Hematopoietic multipotent progenitor cell treated with erythropoietin and hydrocortisone succinate and interleukin-3 and kit ligand, for 15 days (in vitro differentiated cells): Measurements from ENCODE around the gene RIPOR2.

Experiments
- DNase-seq: peaks from one replicate; pipeline ENCODE4 v3.0.0-alpha.2; 2015; ENCODE audit warnings: low spot score

The RIPOR2 gene

DNA sequence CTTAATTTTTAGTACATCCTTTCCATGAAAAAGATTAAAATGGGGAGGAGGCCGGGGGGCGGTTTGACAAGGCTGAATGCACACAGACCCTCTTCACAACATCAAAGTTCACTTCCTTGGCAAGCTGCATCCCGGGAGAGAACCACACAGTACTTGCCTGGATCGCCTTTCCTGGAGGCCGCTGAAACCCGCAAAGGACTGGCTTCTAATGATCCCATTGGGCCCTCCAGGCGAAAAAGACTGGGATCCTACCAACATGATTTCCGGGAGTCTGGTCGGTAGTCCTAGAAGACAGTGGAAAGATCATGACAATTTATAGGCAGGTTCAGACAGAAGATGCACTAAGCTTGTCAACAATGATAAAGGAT is 60.2 kb downstream of the RIPOR2 start:
- no peak for DNase-seq

DNA sequence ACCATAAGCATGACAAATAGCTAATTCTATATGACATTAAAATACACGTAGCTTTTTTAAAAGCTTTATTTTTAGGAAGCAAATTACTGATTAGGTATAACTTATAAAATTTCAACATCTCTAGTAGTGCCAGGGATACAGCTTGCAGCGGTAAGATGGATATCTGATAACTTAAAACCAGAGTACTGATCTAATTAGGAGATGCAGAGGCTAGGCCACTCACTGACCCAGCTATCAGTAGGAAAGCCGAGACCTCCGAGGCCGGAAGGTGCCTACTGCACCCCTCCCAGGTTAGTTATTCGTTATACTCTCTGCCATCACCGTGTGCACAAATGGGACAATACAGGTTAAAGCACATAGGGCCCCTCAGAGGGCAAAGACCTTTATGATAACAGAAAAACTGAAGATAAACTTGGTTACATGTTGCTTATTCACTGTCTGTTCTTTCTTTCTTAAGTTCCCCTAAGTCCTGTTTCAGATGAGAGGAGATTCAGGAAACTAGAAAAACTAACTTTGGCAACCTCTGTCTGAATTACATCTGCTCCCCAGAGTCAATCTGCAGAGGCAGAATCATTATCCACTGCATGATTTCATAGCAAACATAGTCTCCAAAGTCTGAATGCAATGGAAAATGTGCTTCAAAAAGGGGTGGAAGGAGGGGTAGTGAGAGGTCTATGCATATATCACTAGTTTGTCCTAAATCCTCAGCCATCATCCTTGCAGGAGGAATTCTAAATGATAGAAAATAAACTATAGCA is 60.8 kb downstream of the RIPOR2 start:
- DNase-seq, result no peak

DNA sequence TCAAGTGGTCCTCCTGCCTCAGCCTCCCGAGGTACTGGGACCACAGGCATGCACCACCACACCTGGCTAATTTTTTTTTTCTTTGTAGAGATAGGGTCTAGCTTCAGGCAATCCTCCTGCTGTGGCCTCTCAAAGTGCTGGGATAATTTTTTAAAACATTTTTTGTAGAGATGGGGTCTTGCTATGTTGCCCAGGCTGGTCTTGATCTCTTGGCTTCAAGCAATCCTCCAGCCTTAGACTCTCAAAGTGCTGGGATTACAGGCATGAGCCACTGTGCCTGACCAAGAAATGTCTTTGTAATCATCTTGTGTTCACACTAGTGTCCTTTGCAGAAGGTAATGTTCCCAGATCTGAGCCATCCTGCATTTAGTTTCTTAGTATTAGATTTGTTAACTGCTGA is 61.6 kb downstream of the RIPOR2 start:
- DNase-seq, result no peak

DNA sequence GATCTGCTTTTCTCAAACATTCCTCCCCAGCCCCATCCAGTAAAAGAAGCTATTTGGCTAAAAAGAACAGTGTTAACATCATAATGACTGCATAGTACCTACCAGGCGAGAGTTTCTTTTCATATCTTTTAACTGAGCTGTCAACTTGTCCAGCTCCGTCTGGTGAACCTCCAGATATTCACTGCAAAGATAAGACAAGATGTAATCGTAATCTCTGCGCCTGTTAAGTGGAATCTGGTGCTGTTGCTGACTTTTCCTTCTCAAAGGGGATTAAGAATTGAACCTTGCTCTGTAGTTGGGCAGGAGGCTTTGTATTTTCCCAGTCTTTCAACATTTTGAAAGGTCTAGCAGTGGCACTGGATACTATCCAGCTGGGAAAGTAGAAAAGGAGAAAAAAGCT is 63.0 kb downstream of the RIPOR2 start:
- DNase-seq, result no peak

DNA sequence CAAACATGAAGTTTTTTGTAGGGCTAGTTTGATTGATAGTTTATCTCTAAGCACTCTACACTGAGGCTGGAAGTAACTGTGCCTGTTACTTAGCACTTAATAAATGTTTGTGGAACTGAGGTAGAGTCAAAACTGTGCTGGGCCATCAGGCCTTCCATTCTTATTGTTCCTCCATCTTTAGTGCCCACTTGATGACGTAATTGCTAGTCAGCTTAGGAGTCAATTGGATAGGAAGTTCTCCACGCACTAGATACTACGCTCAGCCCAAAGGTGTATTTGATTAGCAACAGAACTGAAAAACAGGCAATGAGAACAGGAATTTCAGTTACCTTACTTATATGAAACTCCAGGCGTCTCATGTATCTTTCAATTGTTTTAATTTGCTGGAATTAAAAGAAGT is 67.0 kb downstream of the RIPOR2 start:
- no peak for DNase-seq

DNA sequence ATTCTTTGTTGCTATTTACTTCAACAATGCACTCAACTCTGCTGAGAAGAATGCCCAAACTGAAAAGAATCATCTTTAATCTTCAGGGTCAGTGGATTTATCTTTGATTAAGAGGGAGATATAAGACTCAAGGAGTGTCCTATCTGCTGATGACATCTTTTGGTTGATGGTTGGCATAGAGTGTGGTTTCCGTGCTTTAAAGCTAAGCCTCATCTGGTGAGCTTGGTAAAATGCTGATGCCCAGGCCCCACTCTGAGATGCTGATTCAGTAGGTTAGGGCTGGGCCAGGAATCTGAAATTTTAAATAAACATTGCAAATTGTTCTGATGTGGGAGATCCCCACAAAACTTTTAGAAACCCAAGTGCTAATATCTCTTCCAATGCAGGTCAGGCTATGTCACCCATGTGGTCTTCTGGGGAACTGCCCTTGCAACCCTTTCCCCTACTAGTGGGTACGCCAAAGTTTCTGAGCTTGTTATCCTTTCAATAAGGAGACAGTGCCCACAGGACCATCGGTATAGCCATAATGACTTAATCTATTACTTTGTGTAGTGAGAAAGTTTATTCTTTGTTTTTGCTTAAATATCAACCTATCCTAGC is 68.6 kb downstream of the RIPOR2 start:
- no peak for DNase-seq

DNA sequence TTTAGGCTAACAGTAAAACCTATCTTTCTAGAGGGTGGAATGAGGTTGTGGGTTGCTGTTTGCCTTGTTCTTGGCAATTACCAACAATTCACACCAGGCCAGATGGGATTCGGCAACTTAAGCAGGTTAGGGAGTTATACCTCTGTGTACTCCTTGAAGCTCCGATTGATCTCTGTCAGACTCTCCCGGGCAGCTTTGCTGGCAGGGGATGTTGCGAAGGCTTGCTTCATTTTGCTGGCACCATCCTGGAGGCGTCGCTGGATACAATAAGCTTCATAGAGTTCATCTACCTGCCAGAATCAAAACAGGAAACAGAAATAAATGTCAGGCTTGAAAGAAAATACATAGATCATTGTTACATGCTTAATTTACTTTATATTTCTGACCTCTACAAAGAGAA is 70.6 kb downstream of the RIPOR2 start:
- DNase-seq, result no peak

DNA sequence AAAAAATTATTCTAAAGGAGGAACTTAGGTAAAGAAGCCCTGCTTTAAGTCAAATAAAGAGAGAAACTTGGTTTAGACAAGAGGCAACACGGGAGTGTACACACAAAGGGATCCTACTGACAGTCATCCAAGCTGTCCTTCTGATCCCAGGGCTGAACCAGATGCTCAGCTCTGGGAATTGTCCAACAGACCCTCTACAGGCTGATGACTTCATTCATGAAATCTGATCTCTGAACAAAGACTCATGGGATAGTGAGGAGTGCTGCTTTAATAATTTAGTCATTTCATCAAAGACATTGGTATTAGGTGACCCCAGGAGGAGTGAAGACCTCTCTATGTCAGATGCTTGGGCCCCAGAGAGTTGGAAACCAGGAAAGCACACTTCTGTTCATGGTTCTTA is 71.4 kb downstream of the RIPOR2 start:
- no peak for DNase-seq

DNA sequence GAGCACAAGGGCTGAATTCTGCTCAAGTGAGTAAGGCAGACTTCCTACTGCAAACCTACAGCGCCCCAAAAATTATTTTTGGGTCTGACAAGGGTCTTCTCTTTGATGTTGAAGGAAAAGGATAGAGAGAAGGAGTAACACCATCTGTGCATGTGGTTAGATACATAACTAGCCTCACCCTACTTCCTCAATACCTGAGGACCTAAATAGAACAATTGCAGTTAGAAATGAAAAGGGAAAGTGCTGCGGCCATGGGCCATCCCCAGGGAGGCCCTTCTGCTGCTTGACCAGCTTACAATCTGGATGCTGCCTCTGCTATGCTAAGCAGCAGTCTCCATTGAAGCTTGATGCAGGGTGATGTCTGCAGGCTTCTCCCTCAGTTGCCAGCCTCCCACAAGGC is 73.8 kb downstream of the RIPOR2 start:
- DNase-seq, result no peak

DNA sequence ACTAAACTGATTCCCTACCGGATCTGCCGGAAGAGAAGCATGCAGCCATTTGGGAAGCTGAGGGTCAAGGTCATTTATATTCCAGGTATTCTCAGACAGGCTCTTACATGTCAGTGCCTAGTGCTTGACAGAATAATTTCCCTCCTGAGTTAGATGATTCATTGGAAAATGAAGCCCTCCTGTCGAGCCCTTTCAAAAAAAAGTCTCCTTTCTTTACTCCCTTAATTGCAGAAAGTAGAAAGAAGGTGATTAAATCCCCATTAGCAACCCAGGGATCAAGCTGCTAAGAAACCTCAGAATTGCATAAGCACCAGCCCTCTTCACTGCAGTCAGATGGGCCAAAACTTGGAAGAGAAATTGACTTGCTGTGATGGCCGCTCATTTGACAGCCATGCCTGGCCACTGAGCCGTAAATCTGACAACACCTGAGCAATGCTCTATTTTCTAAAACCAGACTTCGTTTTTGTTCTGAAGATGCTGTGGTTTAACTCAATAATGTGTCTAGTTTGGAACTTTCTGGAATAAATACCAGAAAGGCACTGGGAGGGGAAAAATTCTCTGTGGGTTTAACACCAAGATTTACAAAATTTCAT is 76.1 kb downstream of the RIPOR2 start:
- DNase-seq, result no peak

DNA sequence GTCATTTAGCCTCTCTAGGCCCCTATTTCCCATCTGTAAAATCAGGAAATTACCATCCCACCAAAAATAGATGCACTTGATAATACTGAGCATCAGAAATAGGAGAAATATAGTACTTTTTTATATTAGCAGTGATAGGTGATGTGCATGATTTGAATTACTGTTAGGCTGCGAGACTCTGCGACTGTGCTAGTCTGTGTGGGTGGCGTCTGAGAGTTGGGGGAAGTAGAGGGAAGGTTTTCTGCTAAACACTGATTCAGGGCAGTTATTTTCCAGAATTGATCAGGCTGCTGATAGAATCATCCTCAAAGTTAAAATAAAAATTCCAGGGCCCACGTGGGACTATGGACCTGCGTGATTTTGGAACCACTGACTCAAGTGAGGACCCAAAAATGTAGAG is 76.6 kb downstream of the RIPOR2 start:
- DNase-seq, result no peak

DNA sequence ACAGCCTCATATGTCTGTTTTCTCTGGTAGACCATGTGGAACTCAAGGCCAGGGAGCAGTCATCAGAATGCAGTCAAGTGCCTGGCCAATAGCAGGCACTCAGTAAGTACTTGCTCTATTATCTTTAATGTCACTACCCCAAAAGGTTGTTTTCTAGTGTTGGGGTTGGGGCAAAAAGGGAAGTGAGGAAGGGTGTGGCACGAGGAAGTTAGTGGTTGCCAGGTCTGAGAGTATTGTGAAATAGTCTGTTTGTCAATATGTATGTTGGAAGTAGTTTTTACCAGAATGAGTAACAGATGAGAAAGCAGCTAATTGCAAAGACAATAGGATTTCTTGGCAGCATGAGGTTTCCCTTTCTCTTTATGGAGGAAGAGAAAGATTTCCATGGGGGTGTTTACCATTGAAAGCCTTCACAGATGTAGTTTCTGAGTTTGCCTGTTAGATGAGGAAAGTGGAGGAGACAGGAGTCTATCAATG is 77.5 kb downstream of the RIPOR2 start:
- DNase-seq, result no peak

DNA sequence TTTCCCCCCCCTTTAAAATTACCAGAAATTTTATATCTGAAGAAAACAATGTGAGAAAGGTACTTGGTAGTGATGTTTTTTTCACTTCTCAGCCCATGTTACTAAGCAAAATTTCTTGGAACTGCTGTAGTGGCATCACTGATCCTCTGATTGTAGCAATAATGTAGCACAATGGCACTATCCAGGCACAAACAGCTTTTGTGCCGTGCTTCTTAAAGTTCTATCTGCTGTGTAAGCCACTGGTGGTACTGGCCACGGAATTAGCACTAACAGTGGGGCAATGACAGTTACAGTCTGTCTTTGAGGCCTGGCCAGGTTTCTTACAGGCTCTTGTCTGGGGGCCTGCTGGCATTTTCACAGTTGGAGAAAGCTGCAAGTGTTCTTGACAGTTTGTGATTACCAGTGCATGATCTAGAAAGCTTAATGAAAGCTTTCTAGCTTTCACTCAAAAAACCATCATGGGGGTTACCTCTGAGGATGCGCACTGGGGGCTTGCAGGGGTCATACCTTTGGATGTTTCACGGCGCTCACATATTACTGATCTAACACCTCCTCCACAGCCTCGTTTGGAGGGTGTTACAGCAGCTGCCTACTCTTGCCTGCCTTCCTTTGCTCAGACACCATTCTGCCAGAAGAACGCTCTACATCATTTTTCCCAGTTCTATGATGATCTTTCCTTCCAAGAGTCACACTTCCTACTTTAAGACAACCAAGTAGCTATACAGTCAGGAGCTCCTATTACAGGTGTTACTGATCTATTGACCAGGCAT is 78.7 kb downstream of the RIPOR2 start:
- DNase-seq, result no peak

DNA sequence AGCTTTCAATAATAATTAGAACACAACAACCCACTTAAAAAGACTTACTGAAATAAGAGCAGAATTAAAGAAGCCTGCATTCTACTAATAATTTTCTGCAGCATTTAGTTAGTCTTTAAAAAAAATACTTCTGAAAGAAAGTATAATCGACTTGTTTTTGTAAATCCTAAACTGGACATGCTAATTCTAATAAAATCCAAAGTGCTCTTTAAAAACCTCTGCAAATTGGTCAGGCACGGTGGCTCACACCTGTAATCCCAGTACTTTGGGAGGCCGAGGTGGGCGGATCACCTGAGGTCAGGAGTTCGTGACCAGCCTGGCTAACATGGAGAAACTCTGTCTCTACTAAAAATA is 79.5 kb downstream of the RIPOR2 start:
- DNase-seq, result no peak

DNA sequence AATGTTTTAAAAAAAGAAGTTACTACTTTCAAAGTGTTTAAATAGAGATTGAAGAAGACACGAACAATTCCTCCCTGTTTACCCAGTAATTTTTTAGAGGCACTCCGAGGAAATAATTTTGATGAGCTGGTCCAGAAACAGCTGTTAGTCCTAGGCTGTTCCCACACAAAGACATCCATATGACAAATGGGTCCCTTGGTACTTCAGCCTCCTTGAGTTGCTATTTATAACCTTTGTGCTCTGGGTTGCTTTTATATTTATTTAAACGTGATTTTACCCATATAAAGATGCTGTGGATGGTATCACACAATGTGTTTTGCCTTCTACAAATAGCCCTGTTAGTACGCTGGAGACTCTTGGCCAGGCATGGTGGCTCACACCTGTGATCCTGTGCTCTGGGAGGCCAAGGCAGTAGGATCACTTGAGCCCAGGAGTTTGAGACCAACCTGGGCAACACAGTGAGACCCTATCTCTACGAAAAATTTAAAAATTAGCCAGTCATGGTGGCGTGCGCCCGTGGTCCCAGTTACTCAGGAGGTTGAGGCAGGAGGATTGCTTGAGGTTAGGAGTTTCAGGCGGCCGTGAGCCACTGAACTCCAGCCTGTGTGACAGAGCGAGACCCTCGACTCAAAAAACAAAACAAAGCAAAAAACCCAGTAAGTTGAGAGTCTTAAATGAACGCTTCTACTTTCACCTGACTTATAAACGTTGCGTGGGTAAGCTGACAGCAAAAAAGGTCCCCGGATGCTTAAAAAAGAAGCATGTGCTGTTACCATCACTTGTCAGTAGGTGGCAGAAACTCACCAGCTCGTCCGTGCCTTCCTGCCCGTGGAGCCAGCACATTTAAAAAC is 80.1 kb downstream of the RIPOR2 start:
- DNase-seq, result peak; percentile 67

DNA sequence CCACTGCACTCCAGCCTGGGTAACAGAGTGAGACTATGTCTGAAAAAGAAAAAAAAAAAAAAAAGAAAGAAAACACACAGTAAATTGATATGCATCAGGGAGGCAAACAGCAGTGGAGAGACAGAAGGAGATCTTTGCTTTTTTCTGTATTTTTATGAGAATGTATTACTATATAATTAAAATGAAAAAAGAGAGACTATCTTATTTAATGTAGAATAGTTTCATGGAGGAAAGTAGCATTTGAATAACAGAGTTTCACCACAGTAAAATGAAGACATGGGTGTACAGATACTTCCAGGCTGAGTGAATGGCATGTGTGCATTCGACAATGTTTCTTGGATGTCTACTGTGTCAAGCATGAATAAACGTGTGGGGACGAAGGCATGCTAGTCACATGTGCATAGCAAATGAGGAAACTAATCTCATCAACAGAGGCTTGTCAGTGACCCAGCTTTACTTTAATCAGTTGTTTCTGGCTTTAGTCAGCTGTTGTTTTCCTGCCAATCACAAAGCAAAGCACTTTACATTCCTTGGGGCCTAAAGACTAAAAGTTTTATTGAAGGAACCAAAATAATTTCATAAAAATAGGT is 81.6 kb downstream of the RIPOR2 start:
- no peak for DNase-seq

DNA sequence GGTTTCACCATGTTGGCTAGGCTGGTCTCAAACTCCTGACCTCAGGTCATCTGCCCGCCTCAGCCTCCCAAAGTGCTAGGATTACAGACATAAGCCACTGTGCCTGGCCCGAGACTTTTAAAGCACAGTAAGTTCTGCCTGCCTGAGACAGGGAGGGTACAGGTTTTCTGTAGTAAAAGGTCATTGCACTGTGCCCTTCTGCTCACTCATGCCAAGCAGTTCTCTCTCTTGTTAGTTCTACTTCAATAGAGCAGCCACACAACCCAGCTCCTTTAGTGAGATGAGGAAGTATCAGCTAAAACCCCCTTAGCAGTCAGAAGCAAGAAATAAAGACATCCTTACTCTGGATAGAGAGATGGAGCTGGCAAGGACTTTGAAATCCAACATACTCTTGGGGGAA is 84.7 kb downstream of the RIPOR2 start:
- DNase-seq, result no peak

DNA sequence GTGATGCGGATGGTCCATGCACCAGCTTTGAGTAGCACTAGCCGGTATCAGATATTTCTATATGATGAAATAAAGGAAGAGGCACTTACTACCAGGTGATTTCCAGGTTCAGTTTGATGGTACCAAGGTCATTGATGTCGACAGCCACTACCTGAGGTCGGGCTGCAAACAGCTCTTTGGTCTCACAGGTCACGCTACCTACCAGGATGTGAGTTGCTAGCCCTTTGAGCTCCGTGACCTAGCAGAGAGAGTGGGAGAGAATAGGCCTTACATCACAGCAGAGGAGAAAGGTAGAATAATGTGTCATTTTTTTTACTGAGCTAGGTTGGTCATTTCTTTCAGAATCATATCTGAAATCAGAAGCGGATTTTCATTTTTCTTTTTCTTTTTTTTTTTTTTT is 86.0 kb downstream of the RIPOR2 start:
- no peak for DNase-seq

DNA sequence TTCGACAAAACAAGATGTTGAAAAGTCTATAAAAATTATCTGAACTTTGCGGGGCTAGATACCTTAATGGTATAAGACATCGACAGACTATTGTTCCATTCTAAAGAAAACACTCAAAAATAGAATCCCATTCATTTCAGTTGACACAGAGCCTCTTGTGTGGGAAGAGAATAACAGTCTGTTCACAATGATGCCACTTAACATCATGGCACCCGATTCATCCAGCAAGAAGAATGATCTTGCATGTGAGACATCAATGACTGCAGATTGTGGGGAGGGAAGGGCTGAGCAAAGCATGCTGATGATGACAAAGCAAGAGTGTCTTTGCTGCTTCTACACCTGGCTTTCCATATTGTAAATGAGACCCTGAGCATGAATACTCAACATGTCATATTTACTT is 87.3 kb downstream of the RIPOR2 start:
- DNase-seq, result no peak

DNA sequence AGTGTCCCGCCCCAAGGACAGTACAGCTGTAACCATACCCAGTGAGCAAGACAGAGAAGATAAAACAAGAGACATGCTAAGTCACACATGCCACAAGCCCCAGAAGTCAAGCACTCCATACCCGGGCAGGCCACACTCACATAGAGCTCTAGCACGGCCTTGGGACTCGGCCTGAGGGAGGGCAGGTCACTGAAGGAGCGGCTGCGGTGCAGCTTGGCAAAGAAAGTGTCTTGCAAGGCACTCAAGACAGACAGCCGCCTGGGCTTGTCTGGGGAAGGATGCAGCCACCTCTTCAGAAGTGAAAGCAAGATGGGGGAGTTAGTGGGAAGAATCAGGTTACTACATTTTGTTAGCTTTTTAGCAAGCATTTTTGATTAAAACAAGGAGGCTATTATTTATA is 88.4 kb downstream of the RIPOR2 start:
- DNase-seq, result no peak

DNA sequence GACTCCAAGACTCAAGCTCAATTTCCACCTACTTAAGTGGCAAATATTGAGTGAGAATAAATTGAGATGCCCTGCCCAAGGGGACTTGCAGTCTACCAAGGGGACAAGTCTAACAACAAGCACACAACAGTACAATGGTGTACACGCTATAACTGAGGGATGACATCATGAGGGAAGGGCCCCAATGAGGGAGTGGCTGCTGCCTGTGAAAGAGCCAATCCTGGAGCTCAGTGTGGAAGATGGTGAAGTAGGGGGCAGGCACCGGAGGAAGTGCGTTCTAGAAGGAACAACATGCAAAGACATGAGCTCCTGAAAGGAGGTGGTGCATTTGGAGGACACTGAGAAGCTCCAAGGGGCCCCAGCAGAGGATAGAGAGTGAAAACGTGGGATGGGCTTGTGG is 90.2 kb downstream of the RIPOR2 start:
- DNase-seq, result no peak

DNA sequence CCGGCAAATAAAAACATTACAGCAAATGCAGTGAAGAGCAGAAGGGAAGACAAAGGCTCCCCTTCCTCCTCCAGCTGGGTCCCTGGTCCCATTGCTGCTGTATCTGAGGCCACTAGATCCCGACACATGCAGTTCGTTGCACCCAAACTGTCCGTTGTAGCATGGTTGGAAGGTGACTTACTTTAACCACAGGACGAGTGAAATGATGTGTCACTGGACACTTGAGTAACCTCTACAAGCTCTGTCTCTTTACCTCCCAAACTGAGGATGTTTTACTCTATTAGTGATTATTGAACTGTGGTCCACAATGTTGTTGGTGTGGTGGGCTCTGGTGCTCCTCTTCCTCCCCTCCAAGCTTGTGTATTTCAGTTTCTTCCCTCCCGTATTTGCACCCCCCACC is 90.9 kb downstream of the RIPOR2 start:
- no peak for DNase-seq
